Suprapubic skin (tissue), 3 donors: ENCODE results near the gene KLHL11.

Source experiments
- POLR2A ChIP-seq, 2 donors: fragments of 450-650 bp; IDR thresholded peaks; one replicate each; pipeline ENCODE4 v1.6.1; 2017; ENCODE audit warnings: antibody characterized with exemption in 2 of 2, mild to moderate bottlenecking in 2 of 2, moderate library complexity in 2 of 2
- TF ChIP-seq, protein P1 (sequence below), 2 donors: fragments of 200-600 bp in 1 of 2; fragments of 450-650 bp in 1 of 2; sonication (generic) in 1 of 2; IDR thresholded peaks; one replicate each; pipeline ENCODE4 v1.5.1; 2016 to 2019; ENCODE audit warnings: antibody characterized with exemption in 2 of 2, mild to moderate bottlenecking in 1 of 2, moderate library complexity in 1 of 2

GRCh38 chr17:41915020-41915419, 49.8 kb upstream of the KLHL11 start:
- TF ChIP-seq, protein P1, sequence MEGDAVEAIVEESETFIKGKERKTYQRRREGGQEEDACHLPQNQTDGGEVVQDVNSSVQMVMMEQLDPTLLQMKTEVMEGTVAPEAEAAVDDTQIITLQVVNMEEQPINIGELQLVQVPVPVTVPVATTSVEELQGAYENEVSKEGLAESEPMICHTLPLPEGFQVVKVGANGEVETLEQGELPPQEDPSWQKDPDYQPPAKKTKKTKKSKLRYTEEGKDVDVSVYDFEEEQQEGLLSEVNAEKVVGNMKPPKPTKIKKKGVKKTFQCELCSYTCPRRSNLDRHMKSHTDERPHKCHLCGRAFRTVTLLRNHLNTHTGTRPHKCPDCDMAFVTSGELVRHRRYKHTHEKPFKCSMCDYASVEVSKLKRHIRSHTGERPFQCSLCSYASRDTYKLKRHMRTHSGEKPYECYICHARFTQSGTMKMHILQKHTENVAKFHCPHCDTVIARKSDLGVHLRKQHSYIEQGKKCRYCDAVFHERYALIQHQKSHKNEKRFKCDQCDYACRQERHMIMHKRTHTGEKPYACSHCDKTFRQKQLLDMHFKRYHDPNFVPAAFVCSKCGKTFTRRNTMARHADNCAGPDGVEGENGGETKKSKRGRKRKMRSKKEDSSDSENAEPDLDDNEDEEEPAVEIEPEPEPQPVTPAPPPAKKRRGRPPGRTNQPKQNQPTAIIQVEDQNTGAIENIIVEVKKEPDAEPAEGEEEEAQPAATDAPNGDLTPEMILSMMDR (IDR thresholded peaks at IDR 0.05), result no peak
- TF ChIP-seq POLR2A (IDR thresholded peaks at IDR 0.05), result no peak
